ENCODE data around the gene ARGLU1. TPM values are rescaled to one million over a fixed set of nuclear protein-coding genes. Genes with fewer than 3 reads are reported as not detected.
A peak's percentile ranks its signal among the peaks of the same experiment; 100 is the strongest.

The ARGLU1 gene
- total and polyA plus RNA-seq, 5 donors from 2014 or later, result 25.7 to 235 (median 34.8) TPM

- peaks cover 33% of the 10 kb centered on the region for H3K4me1 ChIP-seq (ENCODE audit: control insufficient read depth, insufficient read depth, low read length, poor library complexity, severe bottlenecking)
- H3K4me3 Mint-ChIP-seq, result peak overlapping the region; percentile 46 to 96 (median 58)
These were observed 30.4 kb downstream of the ARGLU1 start for GRCh38 chr13:106537521-106537920.

DNA sequence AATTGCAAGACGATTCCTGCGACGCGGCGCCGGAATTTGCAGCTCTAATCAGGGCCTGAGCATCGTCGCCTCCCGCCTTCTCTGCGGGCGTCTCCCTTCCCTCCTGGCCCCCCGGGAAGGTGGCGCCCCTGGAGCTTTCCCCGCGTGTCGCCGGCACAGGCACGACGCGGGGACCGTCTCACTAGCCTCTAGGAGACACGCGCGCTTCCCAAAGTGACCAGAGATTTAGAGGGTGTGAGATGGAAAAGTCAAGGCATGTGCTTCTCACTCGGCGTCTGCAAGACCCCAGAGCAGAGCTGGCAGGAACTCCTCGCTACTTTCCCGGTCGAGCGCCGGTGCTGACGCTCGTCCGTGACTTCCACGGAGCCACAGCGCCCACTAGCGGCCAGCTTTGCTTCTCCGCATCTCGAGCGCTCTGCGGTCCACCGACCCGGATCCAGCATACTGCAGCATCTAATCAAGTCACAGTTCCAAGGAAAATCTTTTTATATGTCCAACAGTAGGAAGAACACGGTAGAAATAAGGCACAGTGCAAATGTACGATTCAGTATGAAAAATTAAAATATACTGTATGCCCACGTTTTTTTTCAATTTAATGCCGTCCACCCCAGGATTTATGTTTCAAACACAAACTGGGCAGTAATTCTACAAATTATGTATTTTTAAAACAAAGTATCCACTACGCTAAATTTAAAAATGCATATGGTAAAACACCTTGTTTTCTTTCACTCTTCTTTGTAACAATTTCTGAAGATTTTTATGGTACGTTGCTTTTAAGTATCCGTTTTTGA is 31.5 kb downstream of the ARGLU1 start:
- H3K27me3 ChIP-seq (ENCODE audit: control insufficient read depth, insufficient read depth, low read length), result peaks cover 18% of the 10 kb centered on the region
- H3K27ac ChIP-seq (ENCODE audit: insufficient read depth, low read length, poor library complexity, severe bottlenecking), result no peak overlapping the region
- Mint-ChIP-seq H3K9me3 (peaks cover 0 to 1% (median 0%) of the 10 kb centered on the region in 7 donors), H3K36me3 (peaks cover 3% of the 10 kb centered on the region), H3K27ac (peak overlapping the region in 2 of 3 donors; percentile 20 to 93), H3K4me1 (peaks cover 9 to 25% (median 18%) of the 10 kb centered on the region in 4 donors), H3K4me3 (peak overlapping the region; percentile 91 to 97 (median 96)), H3K27me3 (peaks cover 33% of the 10 kb centered on the region)
- H3K4me1 ChIP-seq (ENCODE audit: control insufficient read depth, insufficient read depth, low read length, poor library complexity, severe bottlenecking), result peaks cover 34% of the 10 kb centered on the region
- H3K4me3 ChIP-seq (ENCODE audit: low read depth, low read length), result peak overlapping the region; percentile 65
- ATAC-seq (ENCODE audit: low read depth in 2 of 2) (peak; percentile 35 to 38), DNase-seq (peak; percentile 73 to 83 (median 82))
- H3K9me3 ChIP-seq (ENCODE audit: control insufficient read depth in 2 of 2, low read length in 2 of 2), result no peaks in the 10 kb centered on the region
- peaks cover 9% of the 10 kb centered on the region for H3K36me3 ChIP-seq (ENCODE audit: control insufficient read depth, insufficient read depth, low read length)

More at GRCh38 chr13:106537521-106537920, 30.4 kb downstream of the ARGLU1 start:
- Mint-ChIP-seq H3K36me3 (peaks cover 8% of the 10 kb centered on the region), H3K9me3 (no peaks in the 10 kb centered on the region), H3K4me1 (peaks cover 9 to 24% (median 17%) of the 10 kb centered on the region in 4 donors), H3K27ac (no peak overlapping the region), H3K27me3 (peaks cover 22% of the 10 kb centered on the region)
- ATAC-seq (ENCODE audit: low read depth in 2 of 2), result no peak
- H3K4me3 ChIP-seq (ENCODE audit: low read depth, low read length), result no peak overlapping the region
- H3K27me3 ChIP-seq (ENCODE audit: control insufficient read depth, insufficient read depth, low read length), result peaks cover 8% of the 10 kb centered on the region
- DNase-seq, result no peak
- peaks cover 16% of the 10 kb centered on the region for H3K36me3 ChIP-seq (ENCODE audit: control insufficient read depth, insufficient read depth, low read length)
- H3K9me3 ChIP-seq (ENCODE audit: control insufficient read depth in 2 of 2, low read length in 2 of 2), result no peaks in the 10 kb centered on the region
- no peak overlapping the region for H3K27ac ChIP-seq (ENCODE audit: insufficient read depth, low read length, poor library complexity, severe bottlenecking)

GRCh38 chr13:106535552-106536243 is 32.2 kb downstream of the ARGLU1 start, which contains the start of gene EFNB2:
Gene EFNB2 (minus strand): TSS chr13:106535662. CDS start chr13:106534964, 698 bp downstream.
- Mint-ChIP-seq H3K4me1 (peaks cover 9 to 25% (median 16%) of the 10 kb centered on the region in 4 donors), H3K36me3 (no peaks in the 10 kb centered on the region), H3K4me3 (peak within 1 kb of the TSS; percentile 91 to 97 (median 96)), H3K9me3 (peaks cover 0 to 1% (median 0%) of the 10 kb centered on the region in 7 donors), H3K27ac (peak within 1 kb of the TSS in 2 of 3 donors; percentile 20 to 93), H3K27me3 (peaks cover 40% of the 10 kb centered on the region)
- Histone ChIP-seq H3K4me1 (ENCODE audit: control insufficient read depth, insufficient read depth, low read length, poor library complexity, severe bottlenecking) (peaks cover 34% of the 10 kb centered on the region), H3K4me3 (ENCODE audit: low read depth, low read length) (peak within 1 kb of the TSS; percentile 65), H3K9me3 (ENCODE audit: control insufficient read depth in 2 of 2, low read length in 2 of 2) (no peaks in the 10 kb centered on the region), H3K27me3 (ENCODE audit: control insufficient read depth, insufficient read depth, low read length) (peaks cover 25% of the 10 kb centered on the region), H3K36me3 (ENCODE audit: control insufficient read depth, insufficient read depth, low read length) (peaks cover 2% of the 10 kb centered on the region), H3K27ac (ENCODE audit: insufficient read depth, low read length, poor library complexity, severe bottlenecking) (no peak within 1 kb of the TSS)
- DNase-seq, result peak; percentile 82 to 92 (median 86)
- ATAC-seq (ENCODE audit: low read depth in 2 of 2), result peak; percentile 94 to 96

GRCh38 chr13:106534639-106535551 is 33.0 kb downstream of the ARGLU1 start:
- H3K9me3 Mint-ChIP-seq, result peaks cover 0 to 1% (median 0%) of the 10 kb centered on the region in 7 donors
- H3K4me3 ChIP-seq (ENCODE audit: low read depth, low read length), result peak overlapping the region; percentile 41
- H3K36me3 Mint-ChIP-seq, result no peaks in the 10 kb centered on the region

DNA sequence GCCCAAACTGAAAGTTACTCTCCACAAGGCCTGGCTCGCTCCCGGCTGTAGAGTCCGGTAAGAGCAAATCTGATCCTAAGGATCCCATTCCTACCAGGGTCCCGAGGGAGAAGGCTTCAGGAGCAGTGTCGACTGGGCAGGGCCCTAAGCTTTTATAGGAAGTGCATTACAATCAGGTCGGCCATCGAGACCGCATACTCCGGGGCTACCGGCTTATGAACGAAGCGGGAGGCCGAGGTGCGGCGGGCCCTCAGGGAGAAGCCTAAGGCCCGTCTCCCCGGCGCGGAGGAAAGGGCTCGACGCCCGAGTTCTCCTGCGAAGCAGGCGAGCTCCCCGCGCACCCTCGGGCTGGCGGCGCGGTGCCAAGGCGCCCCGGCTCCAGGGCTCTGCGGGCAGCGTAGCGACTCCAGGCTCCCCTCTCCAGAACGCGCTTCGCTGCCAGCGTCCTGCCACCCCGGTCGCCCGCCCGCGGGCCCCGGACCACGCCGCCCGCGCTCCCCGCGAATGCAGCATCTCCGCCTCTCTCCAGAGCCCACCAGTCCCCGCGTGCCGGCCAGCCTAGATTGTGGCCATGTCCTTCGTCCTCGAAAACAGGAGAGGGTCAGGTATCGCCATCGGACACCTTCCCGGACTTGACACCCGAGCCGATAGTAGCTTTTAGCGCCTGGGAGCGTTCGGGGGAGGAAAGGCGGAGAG is 33.8 kb downstream of the ARGLU1 start:
- Mint-ChIP-seq H3K9me3 (peaks cover 0 to 1% (median 0%) of the 10 kb centered on the region in 7 donors), H3K4me1 (peaks cover 9 to 25% (median 16%) of the 10 kb centered on the region in 4 donors), H3K27ac (no peak overlapping the region), H3K4me3 (peak overlapping the region; percentile 78 to 95 (median 79)), H3K27me3 (peaks cover 56% of the 10 kb centered on the region), H3K36me3 (no peaks in the 10 kb centered on the region)
- H3K4me3 ChIP-seq (ENCODE audit: low read depth, low read length), result peak overlapping the region; percentile 57
- DNase-seq (peak; percentile 4 to 21 (median 20)), ATAC-seq (ENCODE audit: low read depth in 2 of 2) (no peak)
- H3K27me3 ChIP-seq (ENCODE audit: control insufficient read depth, insufficient read depth, low read length), result peaks cover 34% of the 10 kb centered on the region
- H3K9me3 ChIP-seq (ENCODE audit: control insufficient read depth in 2 of 2, low read length in 2 of 2), result no peaks in the 10 kb centered on the region
- H3K27ac ChIP-seq (ENCODE audit: insufficient read depth, low read length, poor library complexity, severe bottlenecking), result no peak overlapping the region
- H3K36me3 ChIP-seq (ENCODE audit: control insufficient read depth, insufficient read depth, low read length), result no peaks in the 10 kb centered on the region
- H3K4me1 ChIP-seq (ENCODE audit: control insufficient read depth, insufficient read depth, low read length, poor library complexity, severe bottlenecking), result peaks cover 34% of the 10 kb centered on the region

More at GRCh38 chr13:106534639-106535551, 33.0 kb downstream of the ARGLU1 start:
- no peaks in the 10 kb centered on the region for H3K9me3 ChIP-seq (ENCODE audit: control insufficient read depth in 2 of 2, low read length in 2 of 2)
- H3K36me3 ChIP-seq (ENCODE audit: control insufficient read depth, insufficient read depth, low read length), result no peaks in the 10 kb centered on the region
- peaks cover 34% of the 10 kb centered on the region for H3K4me1 ChIP-seq (ENCODE audit: control insufficient read depth, insufficient read depth, low read length, poor library complexity, severe bottlenecking)
- peak; percentile 3 to 35 (median 22) for DNase-seq
- no peak overlapping the region for H3K27ac ChIP-seq (ENCODE audit: insufficient read depth, low read length, poor library complexity, severe bottlenecking)
- H3K4me1 Mint-ChIP-seq, result peaks cover 9 to 25% (median 16%) of the 10 kb centered on the region in 4 donors
- no peak overlapping the region for H3K27ac Mint-ChIP-seq
- H3K4me3 Mint-ChIP-seq, result peak overlapping the region in 3 of 4 donors; percentile 79 to 86 (median 83)
- ATAC-seq (ENCODE audit: low read depth in 2 of 2), result peak; percentile 3 to 9
- peaks cover 48% of the 10 kb centered on the region for H3K27me3 Mint-ChIP-seq
- H3K27me3 ChIP-seq (ENCODE audit: control insufficient read depth, insufficient read depth, low read length), result peaks cover 31% of the 10 kb centered on the region

GRCh38 chr13:106533101-106533942 is 34.6 kb downstream of the ARGLU1 start:
- Histone ChIP-seq H3K27ac (ENCODE audit: insufficient read depth, low read length, poor library complexity, severe bottlenecking) (no peak overlapping the region), H3K27me3 (ENCODE audit: control insufficient read depth, insufficient read depth, low read length) (peaks cover 36% of the 10 kb centered on the region), H3K4me1 (ENCODE audit: control insufficient read depth, insufficient read depth, low read length, poor library complexity, severe bottlenecking) (peaks cover 34% of the 10 kb centered on the region), H3K9me3 (ENCODE audit: control insufficient read depth in 2 of 2, low read length in 2 of 2) (no peaks in the 10 kb centered on the region), H3K36me3 (ENCODE audit: control insufficient read depth, insufficient read depth, low read length) (no peaks in the 10 kb centered on the region), H3K4me3 (ENCODE audit: low read depth, low read length) (peak overlapping the region; percentile 57)
- no peak for ATAC-seq (ENCODE audit: low read depth in 2 of 2)
- H3K4me3 Mint-ChIP-seq, result peak overlapping the region; percentile 78 to 95 (median 80)
- peaks cover 0 to 1% (median 0%) of the 10 kb centered on the region in 7 donors for H3K9me3 Mint-ChIP-seq
- peaks cover 4 to 25% (median 16%) of the 10 kb centered on the region in 4 donors for H3K4me1 Mint-ChIP-seq
- H3K27me3 Mint-ChIP-seq, result peaks cover 62% of the 10 kb centered on the region
- H3K36me3 Mint-ChIP-seq, result no peaks in the 10 kb centered on the region
- peak overlapping the region in 1 of 3 donors; percentile 23 for H3K27ac Mint-ChIP-seq
- peak in 2 of 3 donors; percentile 16 to 23 for DNase-seq

Measured in CD4-positive, CD25-positive, alpha-beta regulatory T cell (primary cell).